Measurements from ENCODE around the gene ARID3B. TPM values are rescaled to one million over a fixed set of nuclear protein-coding genes. Genes with fewer than 3 reads are reported as not detected.

The ARID3B gene
- total and polyA plus RNA-seq, 4 donors: 6.6 to 10.5 (median 10.2) TPM

GRCh38 chr15:74646480-74646879, 105.5 kb downstream of the ARID3B start:
- peaks cover 5 to 21% (median 12%) of the 10 kb centered on the region in 5 donors for H3K4me1 ChIP-seq (ENCODE audit: control insufficient read depth in 5 of 5, insufficient read depth in 5 of 5, low read length in 5 of 5)

More at GRCh38 chr15:74646480-74646879, 105.5 kb downstream of the ARID3B start:
- ATAC-seq (ENCODE audit: insufficient read depth, low FRiP score): no peak
- Histone ChIP-seq H3K27me3 (ENCODE audit: control insufficient read depth in 3 of 3, insufficient read depth in 3 of 3, low read length in 2 of 3) (no peaks in the 10 kb centered on the region), H3K4me3 (no peak overlapping the region), H3K9me3 (ENCODE audit: control insufficient read depth in 4 of 4, insufficient read depth in 3 of 4, low read length in 3 of 4) (no peaks in the 10 kb centered on the region), H3K9ac (ENCODE audit: insufficient read depth in 1 of 2, low read length in 2 of 2) (no peak overlapping the region), H3K36me3 (ENCODE audit: control insufficient read depth in 4 of 4, insufficient read depth in 4 of 4, low read length in 4 of 4) (peaks cover 0 to 4% (median under 1%) of the 10 kb centered on the region in 4 donors), H3K27ac (ENCODE audit: low read depth in 1 of 2, low read length in 1 of 2) (no peak overlapping the region)
- no peak for DNase-seq
- no peak for TF ChIP-seq CTCF (IDR thresholded peaks at IDR 0.05; ENCODE audit: control extremely low read depth, extremely low read depth)

Other genes starting within 250 kb of the ARID3B start
- gene CYP11A1, start 173.6 kb upstream of the ARID3B start, total RNA-seq: under 1 TPM; 0.74 to 0.97 TPM
- gene CYP11A1, start 173.6 kb upstream of the ARID3B start, polyA plus RNA-seq: under 1 TPM; 0.15 to 0.65 TPM
- 10 to 100 TPM in 1 of 2 donors, 1 to 10 TPM in 1; 7.1 to 15.0 TPM for gene SEMA7A, start 107.3 kb upstream of the ARID3B start, total RNA-seq
- 1 to 10 TPM; 4.2 to 6.6 TPM for gene SEMA7A, start 107.3 kb upstream of the ARID3B start, polyA plus RNA-seq
- gene UBL7, start 80.1 kb upstream of the ARID3B start, total RNA-seq: 10 to 100 TPM; 38.1 to 48.0 TPM
- 10 to 100 TPM; 31.8 to 42.6 TPM for gene UBL7, start 80.1 kb upstream of the ARID3B start, polyA plus RNA-seq
- 10 to 100 TPM; 65.9 to 70.4 TPM for gene CLK3, start 74.6 kb downstream of the ARID3B start, total RNA-seq
- 10 to 100 TPM; 56.1 to 63.3 TPM for gene CLK3, start 74.6 kb downstream of the ARID3B start, polyA plus RNA-seq
- gene EDC3, start 154.8 kb downstream of the ARID3B start, total RNA-seq: 10 to 100 TPM; 27.1 to 31.9 TPM
- gene EDC3, start 154.8 kb downstream of the ARID3B start, polyA plus RNA-seq: 10 to 100 TPM; 15.3 to 17.0 TPM
- gene CYP1A1, start 184.3 kb downstream of the ARID3B start, total RNA-seq: under 1 TPM; 0.31 to 1.00 TPM
- gene CYP1A1, start 184.3 kb downstream of the ARID3B start, polyA plus RNA-seq: 10 to 100 TPM in 1 of 2 donors, under 1 TPM in 1; 0.46 to 15.0 TPM
- gene CYP1A2, start 207.6 kb downstream of the ARID3B start, total RNA-seq: under 1 TPM in 1 of 2 donors, not detected in 1; 0.17 TPM
- gene CYP1A2, start 207.6 kb downstream of the ARID3B start, polyA plus RNA-seq: under 1 TPM; 0.05 to 0.57 TPM
- gene CSK, start 240.9 kb downstream of the ARID3B start, total RNA-seq: 10 to 100 TPM; 39.7 to 82.9 TPM
- 10 to 100 TPM; 40.9 to 99.1 TPM for gene CSK, start 240.9 kb downstream of the ARID3B start, polyA plus RNA-seq